GM23248 (cell line): ENCODE measurements around the gene DNAJC25. TPM values are rescaled to one million over a fixed set of nuclear protein-coding genes. Genes with fewer than 3 reads are reported as not detected.
A peak's percentile ranks its signal among the peaks of the same experiment; 100 is the strongest.

Source experiments
- DNase-seq: peaks from one replicate; pipeline ENCODE4 v3.0.0-alpha.2; 2015
- H2AFZ ChIP-seq: fragments of 200-600 bp; sonication (generic); 2 replicates; pipeline ENCODE4 v1.6.1; 2016; ENCODE audit warnings: antibody characterized with exemption
- H3F3A ChIP-seq: fragments of 200-600 bp; sonication (generic); 2 replicates; pipeline ENCODE4 v1.6.1; 2016; ENCODE audit warnings: mild to moderate bottlenecking, antibody characterized with exemption, mixed run types; ENCODE audit not compliant: insufficient read depth
- H3K27ac ChIP-seq: fragments of 200-600 bp; sonication (generic); 2 replicates; pipeline ENCODE4 v1.5.1; 2016; ENCODE audit warnings: mild to moderate bottlenecking
- H3K27me3 ChIP-seq: fragments of 200-600 bp; sonication (generic); replicated peaks from 2 replicates; pipeline ENCODE4 v1.6.1; 2016; ENCODE audit warnings: mild to moderate bottlenecking; ENCODE audit not compliant: insufficient read depth
- H3K36me3 ChIP-seq: fragments of 200-600 bp; sonication (generic); 2 replicates; pipeline ENCODE4 v1.6.1; 2016; ENCODE audit warnings: low read depth, mild to moderate bottlenecking
- H3K4me1 ChIP-seq: fragments of 200-600 bp; sonication (generic); 2 replicates; pipeline ENCODE4 v1.6.1; 2016; ENCODE audit warnings: mild to moderate bottlenecking; ENCODE audit not compliant: insufficient read depth
- H3K4me2 ChIP-seq: fragments of 200-600 bp; sonication (generic); one replicate; pipeline ENCODE4 v1.6.1; 2016; ENCODE audit warnings: mild to moderate bottlenecking; ENCODE audit not compliant: unreplicated experiment
- H3K4me3 ChIP-seq: fragments of 200-600 bp; sonication (generic); 2 replicates; pipeline ENCODE4 v1.5.1; 2016; ENCODE audit warnings: mild to moderate bottlenecking
- H3K79me2 ChIP-seq: fragments of 200-600 bp; sonication (generic); 2 replicates; pipeline ENCODE4 v1.6.1; 2016; ENCODE audit warnings: mild to moderate bottlenecking; ENCODE audit not compliant: insufficient read depth
- H3K9ac ChIP-seq: fragments of 200-600 bp; sonication (generic); 2 replicates; pipeline ENCODE4 v1.6.1; 2016; ENCODE audit warnings: mild to moderate bottlenecking
- H3K9me2 ChIP-seq: fragments of 200-600 bp; sonication (generic); 2 replicates; pipeline ENCODE4 v1.6.1; 2016; ENCODE audit warnings: mixed run types, mild to moderate bottlenecking, moderate library complexity; ENCODE audit not compliant: insufficient read depth
- H3K9me3 ChIP-seq: fragments of 200-600 bp; sonication (generic); one replicate; pipeline ENCODE4 v1.6.1; 2017; ENCODE audit warnings: low read depth
- H4K20me1 ChIP-seq: fragments of 200-600 bp; sonication (generic); 2 replicates; pipeline ENCODE4 v1.6.0; 2016; ENCODE audit not compliant: insufficient read depth
- EZH2 ChIP-seq: fragments of 200-600 bp; sonication (generic); IDR thresholded peaks from 2 replicates; pipeline ENCODE4 v1.6.1; 2018; ENCODE audit warnings: antibody characterized with exemption, mild to moderate bottlenecking; ENCODE audit not compliant: insufficient read depth, poor library complexity, severe bottlenecking
- EZH2phosphoT487 ChIP-seq: fragments of 200-600 bp; sonication (generic); IDR thresholded peaks from 2 replicates; pipeline ENCODE4 v1.6.1; 2018; ENCODE audit warnings: antibody characterized with exemption, moderate library complexity, mild to moderate bottlenecking, low read depth; ENCODE audit not compliant: insufficient read depth
- WGBS, 2 experiments: methylation state at CpG; one replicate each; pipeline ENCODE4 v1.1.6; 2015 to 2017; ENCODE audit warnings: low lambda C conversion rate in 2 of 2, low coverage in 1 of 2; ENCODE audit errors: missing lambda C conversion rate in 2 of 2; 5-methylcytosine and 5-hydroxymethylcytosine counted together
- in situ Hi-C: fragments of 300-500 bp; cut with MboI; formaldehyde crosslinking; loops from 2 replicates; pipeline ENCODE4 v1.15.0; 2020
- polyA plus RNA-seq: library from polyadenylated mRNA; unstranded; fragments of >200 nt; fragmentation: Nextera tagmentation; extraction: Ambion mirVana; gene quantifications from 2 replicates; pipeline ENCODE4 v1.2.1, GENCODE V29; 2016
- total RNA-seq: library from RNA; depleted of rRNA; stranded (reverse); fragments of >200 nt; shearing (Covaris generic); gene quantifications from 2 replicates; pipeline ENCODE4 v1.2.3, GENCODE V29; 2014; rRNA removed

Gene DNAJC25
- total RNA-seq (14.4 and 15.0 TPM in 2 replicates), polyA plus RNA-seq (10.2 and 11.2 TPM in 2 replicates)

DNA sequence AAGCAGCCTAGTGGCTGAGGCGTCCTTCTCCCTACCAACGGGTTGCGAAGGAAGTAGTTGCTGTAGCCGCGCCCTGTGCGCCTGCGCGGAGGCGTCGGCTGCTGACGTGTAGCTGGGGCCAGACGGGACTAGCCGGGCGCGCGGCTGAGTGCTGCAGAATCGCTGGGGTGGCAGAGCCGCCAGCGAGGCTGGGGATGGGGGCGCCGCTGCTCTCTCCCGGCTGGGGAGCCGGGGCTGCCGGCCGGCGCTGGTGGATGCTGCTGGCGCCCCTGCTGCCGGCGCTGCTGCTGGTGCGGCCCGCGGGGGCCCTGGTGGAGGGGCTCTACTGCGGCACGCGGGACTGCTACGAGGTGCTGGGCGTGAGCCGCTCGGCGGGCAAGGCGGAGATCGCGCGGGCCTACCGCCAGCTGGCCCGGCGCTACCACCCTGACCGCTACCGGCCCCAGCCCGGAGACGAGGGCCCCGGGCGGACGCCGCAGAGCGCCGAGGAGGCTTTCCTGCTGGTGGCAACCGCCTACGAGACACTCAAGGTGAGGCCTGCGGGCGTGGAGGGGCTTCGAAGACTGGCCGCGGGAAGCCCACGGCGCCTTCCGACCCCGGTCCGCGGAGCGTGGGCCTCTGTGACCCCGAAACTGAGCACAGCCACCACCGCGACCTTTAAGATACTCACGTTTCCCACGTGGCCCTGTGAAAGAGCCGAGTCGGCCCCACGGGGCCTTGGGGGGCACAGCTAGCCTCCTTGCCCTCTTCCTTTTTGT, at the start of gene DNAJC25:
TSS of gene DNAJC25 (plus strand) at position 121 of the 758 bp plus-strand sequence. CDS start at position 195, 74 bp downstream.
- H3K9me2 ChIP-seq: no peaks in the 10 kb centered on the region
- peak within 1 kb of the TSS; percentile 80 for H3K27ac ChIP-seq
- H3K79me2 ChIP-seq: peaks cover 52% of the 10 kb centered on the region
- in situ Hi-C loops: no loop called here
- H4K20me1 ChIP-seq: peaks cover 18% of the 10 kb centered on the region
- TF ChIP-seq EZH2: no peak
- TF ChIP-seq EZH2phosphoT487: no peak
- H3F3A ChIP-seq: no peaks in the 10 kb centered on the region
- H3K4me1 ChIP-seq: peaks cover 36% of the 10 kb centered on the region
- peak within 1 kb of the TSS; percentile 92 for H3K4me2 ChIP-seq
- peak within 1 kb of the TSS; percentile 99 for H2AFZ ChIP-seq
- no peaks in the 10 kb centered on the region for H3K9me3 ChIP-seq
- peak within 1 kb of the TSS; percentile 89 for H3K4me3 ChIP-seq
- H3K36me3 ChIP-seq: no peaks in the 10 kb centered on the region
- H3K9ac ChIP-seq: peak within 1 kb of the TSS; percentile 95
- WGBS, 2 experiments: 1 to 2% methylated on average over 59 to 76 of the region's 79 CpGs
- no peaks in the 10 kb centered on the region for H3K27me3 ChIP-seq
- peak; percentile 99 for DNase-seq

DNA sequence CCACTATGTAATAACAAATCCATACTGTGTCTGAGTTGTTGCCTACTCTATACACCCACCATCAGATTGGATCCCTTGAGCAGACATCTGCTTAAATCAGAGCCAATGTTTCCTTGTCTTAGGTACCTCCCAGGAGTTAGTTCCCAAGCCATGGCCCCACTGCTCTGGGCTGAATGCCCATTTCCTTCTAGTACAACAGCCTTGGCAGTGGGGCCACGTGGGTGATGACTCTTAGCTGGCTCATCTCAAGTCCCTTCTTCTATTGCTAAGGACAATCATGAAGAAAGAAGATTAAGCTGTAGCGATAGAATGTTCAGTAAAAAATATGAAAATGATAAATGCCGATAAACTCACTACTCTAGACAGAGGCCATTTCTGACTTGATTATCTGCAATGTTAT, 48.2 kb upstream of the DNAJC25 start:
- no peaks in the 10 kb centered on the region for H4K20me1 ChIP-seq
- H3K4me2 ChIP-seq: no peak overlapping the region
- H3K36me3 ChIP-seq: peaks cover 61% of the 10 kb centered on the region
- WGBS, 2 experiments: 64 to 67% methylated on average over 3 of the region's 3 CpGs
- no peak overlapping the region for H2AFZ ChIP-seq
- no peak overlapping the region for H3K9ac ChIP-seq
- no peaks in the 10 kb centered on the region for H3K27me3 ChIP-seq
- H3K4me1 ChIP-seq: no peaks in the 10 kb centered on the region
- H3K79me2 ChIP-seq: no peaks in the 10 kb centered on the region
- no peaks in the 10 kb centered on the region for H3K9me2 ChIP-seq
- H3K27ac ChIP-seq: no peak overlapping the region
- TF ChIP-seq EZH2phosphoT487 (no peak), EZH2 (no peak)
- no peak overlapping the region for H3K4me3 ChIP-seq
- no peaks in the 10 kb centered on the region for H3K9me3 ChIP-seq
- 0 out of 2 replicates have a peak, but pooled peaks cover 9% of the 10 kb centered on the region for H3F3A ChIP-seq
- in situ Hi-C loops: no loop called here
- peak; percentile 82 for DNase-seq

DNA sequence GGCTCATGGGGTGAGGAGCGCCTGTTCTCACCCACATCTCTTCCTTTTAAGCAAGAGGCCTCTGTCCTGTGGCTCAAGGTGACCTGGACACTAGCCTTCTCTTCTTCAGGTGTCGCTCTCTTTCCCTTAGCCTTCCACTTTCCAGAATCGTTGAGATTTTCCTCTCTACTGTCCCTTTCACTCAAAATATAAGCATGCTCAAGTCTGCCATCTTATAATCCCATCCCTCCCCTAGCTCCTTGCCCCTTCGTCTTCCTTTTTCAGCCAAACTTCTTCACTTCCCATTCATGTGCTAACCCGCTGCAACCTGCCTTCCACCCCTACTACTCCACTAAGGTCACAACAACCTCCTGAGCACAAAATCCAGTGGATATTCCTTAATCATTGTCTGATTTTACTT, 44.8 kb upstream of the DNAJC25 start:
- Histone ChIP-seq H3K36me3 (peaks cover 46% of the 10 kb centered on the region), H3K9me2 (no peaks in the 10 kb centered on the region), H3K4me3 (no peak overlapping the region), H4K20me1 (no peaks in the 10 kb centered on the region), H3K9ac (no peak overlapping the region), H3K9me3 (no peaks in the 10 kb centered on the region), H2AFZ (no peak overlapping the region), H3K4me2 (no peak overlapping the region), H3K79me2 (no peaks in the 10 kb centered on the region), H3K4me1 (no peaks in the 10 kb centered on the region), H3F3A (0 out of 2 replicates have a peak, but pooled peaks cover 9% of the 10 kb centered on the region), H3K27ac (no peak overlapping the region), H3K27me3 (no peaks in the 10 kb centered on the region)
- DNase-seq: no peak
- 99 to 100% methylated on average over 5 of the region's 5 CpGs for WGBS, 2 experiments
- in situ Hi-C loops: no loop called here
- TF ChIP-seq EZH2 (no peak), EZH2phosphoT487 (no peak)

DNA sequence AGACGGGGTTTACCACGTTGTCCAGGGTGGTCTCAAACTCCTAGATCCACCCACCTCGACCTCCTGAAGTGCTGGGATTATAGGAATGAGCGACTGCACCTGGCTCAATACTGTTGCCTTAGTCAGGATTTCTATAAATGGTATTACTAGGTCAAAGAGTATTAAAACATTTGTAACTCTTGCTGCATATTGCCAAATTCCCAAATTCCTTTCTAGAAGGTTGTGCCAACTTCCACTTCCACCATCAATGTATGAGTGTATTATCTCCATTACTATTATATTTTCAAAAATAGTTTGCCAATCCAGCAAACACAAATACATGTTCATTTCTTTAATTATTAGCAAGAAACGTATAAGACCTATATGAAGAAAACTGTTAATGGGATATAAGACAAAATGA, 42.3 kb upstream of the DNAJC25 start:
- Histone ChIP-seq H3K9ac (no peak overlapping the region), H4K20me1 (no peaks in the 10 kb centered on the region), H3K4me3 (no peak overlapping the region), H3K27ac (no peak overlapping the region), H3K36me3 (peaks cover 40% of the 10 kb centered on the region), H3K4me2 (no peak overlapping the region), H3K4me1 (no peaks in the 10 kb centered on the region), H3K9me2 (no peaks in the 10 kb centered on the region), H3K27me3 (no peaks in the 10 kb centered on the region), H3F3A (0 out of 2 replicates have a peak, but pooled peaks cover 9% of the 10 kb centered on the region), H3K79me2 (no peaks in the 10 kb centered on the region), H3K9me3 (no peaks in the 10 kb centered on the region), H2AFZ (no peak overlapping the region)
- no peak for TF ChIP-seq EZH2
- no peak for TF ChIP-seq EZH2phosphoT487
- peak; percentile 34 for DNase-seq
- WGBS, 2 experiments: 98 to 99% methylated on average over 5 of the region's 5 CpGs
- in situ Hi-C loops: no loop called here
